A549 (cell line): Measurements from ENCODE around the gene HTRA2.

ENCODE experiments used
- CEBPB ChIP-seq, 2 experiments: fragments of >200 bp in 1 of 2; sonication (Bioruptor Twin) in 1 of 2; formaldehyde crosslinking in 1 of 2; IDR thresholded peaks; 2 replicates each; pipeline ENCODE4 v1.6.1; 2012 to 2016
- CTCF ChIP-seq: fragments of >200 bp; sonication (Bioruptor Twin); formaldehyde crosslinking; IDR thresholded peaks from 3 replicates; pipeline ENCODE4 v1.5.1; 2016
- JUNB ChIP-seq: fragments of >200 bp; sonication (Bioruptor Twin); formaldehyde crosslinking; IDR thresholded peaks from 2 replicates; pipeline ENCODE4 v1.6.1; 2016
- MAZ ChIP-seq: fragments of 150-350 bp; IDR thresholded peaks from 2 replicates; pipeline ENCODE4 v1.6.1; 2014; ENCODE audit warnings: antibody characterized with exemption, low read depth, low read length, borderline replicate concordance
- POLR2A ChIP-seq: IDR thresholded peaks from 2 replicates; pipeline ENCODE4 v1.6.1; 2012; ENCODE audit warnings: mild to moderate bottlenecking, low read length

GRCh38 chr2:74522516-74522915 is 7.2 kb upstream of the HTRA2 start:
- TF ChIP-seq MAZ (no peak), CTCF (no peak), POLR2A (no peak), CEBPB (IDR thresholded peaks at IDR 0.05) (no peak), JUNB (no peak)
